ENCODE measurements around the gene ANAPC2.
A peak's percentile ranks its signal among the peaks of the same experiment; 100 is the strongest.

The ANAPC2 gene

GRCh38 chr9:137178201-137178938 lies 10.0 kb downstream of the ANAPC2 start:
- no peak for FAIRE-seq
- DNase-seq (ENCODE audit: insufficient read length, low spot score), result no peak

- no peak for DNase-seq (ENCODE audit: insufficient read length, low spot score)
- FAIRE-seq, result no peak
Measured at GRCh38 chr9:137176302-137177182, 11.8 kb downstream of the ANAPC2 start.

GRCh38 chr9:137175345-137175961 lies 12.9 kb downstream of the ANAPC2 start:
- DNase-seq (ENCODE audit: insufficient read length, low spot score) (no peak), FAIRE-seq (no peak)

- no peak for DNase-seq (ENCODE audit: insufficient read length, low spot score)
- no peak for FAIRE-seq
Measured at GRCh38 chr9:137174722-137175293, 13.6 kb downstream of the ANAPC2 start.

GRCh38 chr9:137173796-137174664 lies 14.3 kb downstream of the ANAPC2 start:
- no peak for FAIRE-seq
- DNase-seq (ENCODE audit: insufficient read length, low spot score), result no peak

- no peak for DNase-seq (ENCODE audit: insufficient read length, low spot score)
- no peak for FAIRE-seq
Measured at GRCh38 chr9:137172901-137173795, 15.2 kb downstream of the ANAPC2 start.

- DNase-seq (ENCODE audit: insufficient read length, low spot score) (no peak), FAIRE-seq (no peak)
Measured at GRCh38 chr9:137171149-137171900, 17.0 kb downstream of the ANAPC2 start.

GRCh38 chr9:137170486-137171148 lies 17.7 kb downstream of the ANAPC2 start:
- FAIRE-seq (no peak), DNase-seq (ENCODE audit: insufficient read length, low spot score) (no peak)

GRCh38 chr9:137169896-137170358 lies 18.4 kb downstream of the ANAPC2 start, which contains the start of gene LRRC26:
Gene LRRC26 (minus strand): TSS chr9:137170051. CDS start chr9:137169943, 108 bp downstream.
- FAIRE-seq (no peak), DNase-seq (ENCODE audit: insufficient read length, low spot score) (no peak)

- peak; percentile 14 for FAIRE-seq
- DNase-seq (ENCODE audit: insufficient read length, low spot score), result peak; percentile 82
Measured at GRCh38 chr9:137168904-137169856, 19.2 kb downstream of the ANAPC2 start.

- FAIRE-seq (no peak), DNase-seq (ENCODE audit: insufficient read length, low spot score) (no peak)
Measured at GRCh38 chr9:137168573-137168903, 19.8 kb downstream of the ANAPC2 start.

GRCh38 chr9:137167747-137168572 lies 20.4 kb downstream of the ANAPC2 start:
- DNase-seq (ENCODE audit: insufficient read length, low spot score), result no peak
- no peak for FAIRE-seq

GRCh38 chr9:137167277-137167746 lies 21.0 kb downstream of the ANAPC2 start:
- FAIRE-seq (no peak), DNase-seq (ENCODE audit: insufficient read length, low spot score) (no peak)

GRCh38 chr9:137166380-137167229 lies 21.8 kb downstream of the ANAPC2 start:
- no peak for FAIRE-seq
- no peak for DNase-seq (ENCODE audit: insufficient read length, low spot score)

All from GM19239 (cell line).